ENCODE data around the gene FAM241A. TPM values are rescaled to one million over a fixed set of nuclear protein-coding genes. Genes with fewer than 3 reads are reported as not detected.

Gene FAM241A
- total RNA-seq (0.79 and 0.95 TPM in 2 replicates), polyA plus RNA-seq (0.43 and 0.85 TPM in 2 replicates), polyA minus RNA-seq (0.60 and 1.00 TPM in 2 replicates)
- total RNA-seq (2013) = 0.58 TPM

DNA sequence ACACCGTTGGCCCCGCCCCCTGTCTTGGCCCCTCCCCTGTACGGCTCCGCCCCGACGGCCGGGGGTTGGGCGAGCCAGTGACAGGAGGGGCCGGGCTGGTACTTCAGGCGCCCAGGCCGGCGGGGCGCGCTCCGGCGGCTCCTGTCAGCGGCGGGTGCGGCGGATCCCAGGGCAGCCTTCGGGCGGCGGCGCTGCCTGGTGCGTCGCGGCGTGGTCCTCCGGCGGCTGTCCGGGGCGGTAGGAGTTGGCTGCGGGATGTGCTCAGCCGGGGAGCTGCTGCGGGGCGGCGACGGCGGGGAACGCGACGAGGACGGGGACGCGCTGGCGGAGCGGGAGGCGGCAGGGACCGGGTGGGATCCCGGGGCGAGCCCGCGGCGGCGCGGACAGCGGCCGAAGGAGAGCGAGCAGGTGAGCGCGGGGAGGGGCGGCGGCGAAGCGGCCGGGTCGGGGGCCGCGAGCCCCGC lies at the start of gene FAM241A:
Gene FAM241A, plus strand, starts transcription at position 129 of the 464 bp plus-strand sequence. Its CDS starts 127 bp downstream, at position 256.
- peak within 1 kb of the TSS; percentile 89 for H3K4me3 Mint-ChIP-seq
- CTCF ChIA-PET = interaction anchor here (0.9 kb wide), 1 partner anchor 87 kb away, joined by 4 read pairs; no protein-coding TSS in a partner anchor
- peak within 1 kb of the TSS; percentile 97 for H2AFZ ChIP-seq (ENCODE audit: insufficient read depth, low read depth, low read length, poor library complexity, severe bottlenecking)
- intact Hi-C loops (cut with micrococcal nuclease) = loop anchor here (1.0 to 2.0 kb wide), 4 partner anchors 86 to 491 kb away; partner anchors contain the start of genes AP1AR, LARP7 and ZGRF1
- H3K27me3 Mint-ChIP-seq = no peaks in the 10 kb centered on the region
- under 1% methylated on average over 68 of the region's 70 CpGs for WGBS (ENCODE audit: insufficient coverage)
- peaks cover 5% of the 10 kb centered on the region for H3K79me2 ChIP-seq (ENCODE audit: control insufficient read depth, insufficient read depth, low read length)
- H3K9me3 Mint-ChIP-seq (ENCODE audit: insufficient read depth) = no peaks in the 10 kb centered on the region
- H3K9ac ChIP-seq (ENCODE audit: low read length) = peak within 1 kb of the TSS; percentile 89
- H3K4me2 ChIP-seq (replicated peaks; ENCODE audit: low read depth, low read length, poor library complexity, severe bottlenecking) = peak within 1 kb of the TSS; percentile 92
- peaks cover 8 to 12% of the 10 kb centered on the region in 2 donors for H3K4me1 ChIP-seq (ENCODE audit: control insufficient read depth in 2 of 2, insufficient read depth in 2 of 2, low read length in 2 of 2)
- ATAC-seq (ENCODE audit: low read depth) = peak; percentile 98
- peak; percentile 89 for DNase-seq
- TF ChIP-seq EZH2 (IDR thresholded peaks at IDR 0.05; ENCODE audit: borderline replicate concordance, insufficient read depth, low read depth, low read length, poor library complexity, severe bottlenecking) = no peak
- TF ChIP-seq, protein P1, sequence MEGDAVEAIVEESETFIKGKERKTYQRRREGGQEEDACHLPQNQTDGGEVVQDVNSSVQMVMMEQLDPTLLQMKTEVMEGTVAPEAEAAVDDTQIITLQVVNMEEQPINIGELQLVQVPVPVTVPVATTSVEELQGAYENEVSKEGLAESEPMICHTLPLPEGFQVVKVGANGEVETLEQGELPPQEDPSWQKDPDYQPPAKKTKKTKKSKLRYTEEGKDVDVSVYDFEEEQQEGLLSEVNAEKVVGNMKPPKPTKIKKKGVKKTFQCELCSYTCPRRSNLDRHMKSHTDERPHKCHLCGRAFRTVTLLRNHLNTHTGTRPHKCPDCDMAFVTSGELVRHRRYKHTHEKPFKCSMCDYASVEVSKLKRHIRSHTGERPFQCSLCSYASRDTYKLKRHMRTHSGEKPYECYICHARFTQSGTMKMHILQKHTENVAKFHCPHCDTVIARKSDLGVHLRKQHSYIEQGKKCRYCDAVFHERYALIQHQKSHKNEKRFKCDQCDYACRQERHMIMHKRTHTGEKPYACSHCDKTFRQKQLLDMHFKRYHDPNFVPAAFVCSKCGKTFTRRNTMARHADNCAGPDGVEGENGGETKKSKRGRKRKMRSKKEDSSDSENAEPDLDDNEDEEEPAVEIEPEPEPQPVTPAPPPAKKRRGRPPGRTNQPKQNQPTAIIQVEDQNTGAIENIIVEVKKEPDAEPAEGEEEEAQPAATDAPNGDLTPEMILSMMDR (IDR thresholded peaks at IDR 0.05) = no peak
- peaks cover 16% of the 10 kb centered on the region for H3K4me1 Mint-ChIP-seq
- no peaks in the 10 kb centered on the region for H3K27me3 ChIP-seq (replicated peaks in 1 of 4; ENCODE audit: control extremely low read depth in 1 of 4, control insufficient read depth in 3 of 4, insufficient read depth in 4 of 4, low read length in 3 of 4)
- no peaks in the 10 kb centered on the region for H3K36me3 ChIP-seq (replicated peaks in 1 of 2; ENCODE audit: control extremely low read depth in 1 of 2, control insufficient read depth in 1 of 2, extremely low read depth in 1 of 2, insufficient read depth in 2 of 2, low read length in 1 of 2)
- peak within 1 kb of the TSS; percentile 66 to 97 (median 77) for H3K4me3 ChIP-seq (ENCODE audit: control extremely low read depth in 1 of 5, extremely low read depth in 1 of 5, insufficient read depth in 1 of 5, low read depth in 2 of 5, low read length in 4 of 5)
- H4K20me1 ChIP-seq (ENCODE audit: control insufficient read depth, insufficient read depth, low read length, poor library complexity, severe bottlenecking) = no peaks in the 10 kb centered on the region
- peak within 1 kb of the TSS; percentile 74 for H3K27ac Mint-ChIP-seq
- H3K27ac ChIP-seq (ENCODE audit: low read length in 2 of 2) = peak within 1 kb of the TSS; percentile 51 to 84
- POLR2A ChIA-PET = interaction anchor here (1.1 kb wide), 1 partner anchor 13 kb away, joined by 3 read pairs; no protein-coding TSS in a partner anchor
- no peaks in the 10 kb centered on the region for H3K9me3 ChIP-seq (ENCODE audit: control extremely low read depth in 1 of 3, control insufficient read depth in 2 of 3, insufficient read depth in 1 of 3, low read length in 2 of 3)

- no peak for TF ChIP-seq EZH2 (IDR thresholded peaks at IDR 0.05; ENCODE audit: borderline replicate concordance, insufficient read depth, low read depth, low read length, poor library complexity, severe bottlenecking)
- TF ChIP-seq, protein P1 (IDR thresholded peaks at IDR 0.05) = no peak
- intact Hi-C loops (cut with micrococcal nuclease) = loop anchor here (1.0 to 2.0 kb wide), 4 partner anchors 136 to 664 kb away; no protein-coding TSS in a partner anchor
- Histone ChIP-seq H3K4me1 (ENCODE audit: control insufficient read depth in 2 of 2, insufficient read depth in 2 of 2, low read length in 2 of 2) (no peaks in the 10 kb centered on the region), H3K4me3 (ENCODE audit: control extremely low read depth in 1 of 5, extremely low read depth in 1 of 5, insufficient read depth in 1 of 5, low read depth in 2 of 5, low read length in 4 of 5) (no peak overlapping the region), H2AFZ (ENCODE audit: insufficient read depth, low read depth, low read length, poor library complexity, severe bottlenecking) (no peak overlapping the region), H3K27me3 (replicated peaks in 1 of 4; ENCODE audit: control extremely low read depth in 1 of 4, control insufficient read depth in 3 of 4, insufficient read depth in 4 of 4, low read length in 3 of 4) (peaks cover 0 to 4% (median 0%) of the 10 kb centered on the region in 4 experiments), H3K79me2 (ENCODE audit: control insufficient read depth, insufficient read depth, low read length) (no peaks in the 10 kb centered on the region), H3K4me2 (replicated peaks; ENCODE audit: low read depth, low read length, poor library complexity, severe bottlenecking) (no peak overlapping the region), H3K9ac (ENCODE audit: low read length) (no peak overlapping the region), H4K20me1 (ENCODE audit: control insufficient read depth, insufficient read depth, low read length, poor library complexity, severe bottlenecking) (no peaks in the 10 kb centered on the region), H3K27ac (ENCODE audit: low read length in 2 of 2) (no peak overlapping the region), H3K9me3 (ENCODE audit: control extremely low read depth in 1 of 3, control insufficient read depth in 2 of 3, insufficient read depth in 1 of 3, low read length in 2 of 3) (no peaks in the 10 kb centered on the region), H3K36me3 (replicated peaks in 1 of 2; ENCODE audit: control extremely low read depth in 1 of 2, control insufficient read depth in 1 of 2, extremely low read depth in 1 of 2, insufficient read depth in 2 of 2, low read length in 1 of 2) (no peaks in the 10 kb centered on the region)
- WGBS (ENCODE audit: insufficient coverage) = 98% methylated on average over 4 of the region's 4 CpGs
- Mint-ChIP-seq H3K9me3 (ENCODE audit: insufficient read depth) (no peaks in the 10 kb centered on the region), H3K27ac (no peak overlapping the region), H3K4me1 (no peaks in the 10 kb centered on the region), H3K27me3 (no peaks in the 10 kb centered on the region), H3K4me3 (no peak overlapping the region)
- ATAC-seq (ENCODE audit: low read depth) (no peak), DNase-seq (no peak)
- CTCF ChIA-PET = interaction anchor here (0.5 to 8.3 kb wide), 23 partner anchors 8 to 840 kb away, joined by 3 to 75 read pairs (median 5); partner anchors contain the start of gene ALPK1
- POLR2A ChIA-PET = no interaction called here
These were observed 46.3 kb upstream of the FAM241A start for GRCh38 chr4:112098841-112099530.

Measured in B cell (primary cell).